Calu3 (cell line): Measurements from ENCODE around the gene IER5L. TPM values are rescaled to one million over a fixed set of nuclear protein-coding genes. Genes with fewer than 3 reads are reported as not detected.

Experiments
- BruUV-seq: library from RNA; stranded (reverse); fragments of 400-500 nt; replicated peaks from 2 replicates; lab custom pipeline; 2021; lab: Mats Ljungman, UMichigan
- CTCF ChIA-PET: fragments of 300-600 bp; sonication (Branson Sonifier 250); formaldehyde crosslinking; loops from one replicate; lab custom pipeline; 2022; ENCODE audit warnings: antibody characterized with exemption; lab: Charles Lee
- DNase-seq: peaks from one replicate; pipeline ENCODE4 v3.0.0; 2022
- H3K27ac Mint-ChIP-seq: one replicate; pipeline ENCODE4 v1.8.0; 2022; ENCODE audit warnings: mixed read lengths; ENCODE audit not compliant: unreplicated experiment
- H3K27me3 Mint-ChIP-seq: one replicate; pipeline ENCODE4 v1.8.0; 2022; ENCODE audit warnings: mixed read lengths; ENCODE audit not compliant: unreplicated experiment
- H3K36me3 Mint-ChIP-seq: one replicate; pipeline ENCODE4 v1.8.0; 2022; ENCODE audit warnings: mild to moderate bottlenecking, moderate library complexity, mixed read lengths; ENCODE audit not compliant: insufficient read depth, unreplicated experiment
- H3K4me1 Mint-ChIP-seq: one replicate; pipeline ENCODE4 v1.8.0; 2022; ENCODE audit warnings: mild to moderate bottlenecking, low read depth, mixed read lengths; ENCODE audit not compliant: unreplicated experiment
- H3K4me3 Mint-ChIP-seq: one replicate; pipeline ENCODE4 v1.8.0; 2022; ENCODE audit warnings: mild to moderate bottlenecking, low read depth, moderate library complexity, mixed read lengths; ENCODE audit not compliant: unreplicated experiment
- H3K9me3 Mint-ChIP-seq: one replicate; pipeline ENCODE4 v1.8.0; 2022; ENCODE audit warnings: low read depth, mixed read lengths; ENCODE audit not compliant: unreplicated experiment
- intact Hi-C: fragments of 100-400 bp; cut with micrococcal nuclease; formaldehyde crosslinking; loops from one replicate; pipeline ENCODE4 v1.10.0; 2022; ENCODE audit not compliant: unreplicated experiment
- total RNA-seq: library from RNA; stranded (reverse); gene quantifications from 2 replicates; pipeline ENCODE4 v1.2.3, GENCODE V29; 2022
- TF ChIP-seq, protein P1 (sequence below): fragments of 200-600 bp; IDR thresholded peaks from one replicate; pipeline ENCODE4 v1.8.0; 2022; ENCODE audit warnings: antibody characterized with exemption; ENCODE audit not compliant: unreplicated experiment

The IER5L gene
- total RNA-seq, 1 experiment from 2014 or later: 60.3 TPM

DNA sequence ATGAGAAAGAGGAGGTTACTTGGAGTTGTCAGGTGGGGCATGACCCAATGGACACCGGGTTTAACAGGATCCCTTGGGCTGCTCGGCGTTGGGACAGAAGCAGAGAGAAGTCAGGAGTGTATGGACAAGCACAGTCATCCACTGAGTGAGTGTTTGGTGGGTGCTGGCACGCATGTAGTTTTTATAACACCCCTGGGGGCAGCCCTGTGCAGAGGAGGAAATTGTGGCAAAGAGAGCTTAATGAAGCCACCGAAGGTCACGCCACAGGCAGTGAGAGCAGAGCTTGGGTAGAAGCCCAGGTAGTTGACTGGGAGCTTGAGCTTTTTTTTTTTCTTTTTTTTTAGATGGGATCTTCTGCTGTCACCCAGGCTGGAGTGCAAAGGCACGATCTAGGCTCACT, 43.2 kb upstream of the IER5L start:
- intact Hi-C loops: no loop called here
- Mint-ChIP-seq H3K27ac (no peak overlapping the region), H3K4me1 (peaks cover 9% of the 10 kb centered on the region), H3K4me3 (no peak overlapping the region), H3K27me3 (no peaks in the 10 kb centered on the region), H3K36me3 (no peaks in the 10 kb centered on the region), H3K9me3 (no peaks in the 10 kb centered on the region)
- TF ChIP-seq, protein P1, sequence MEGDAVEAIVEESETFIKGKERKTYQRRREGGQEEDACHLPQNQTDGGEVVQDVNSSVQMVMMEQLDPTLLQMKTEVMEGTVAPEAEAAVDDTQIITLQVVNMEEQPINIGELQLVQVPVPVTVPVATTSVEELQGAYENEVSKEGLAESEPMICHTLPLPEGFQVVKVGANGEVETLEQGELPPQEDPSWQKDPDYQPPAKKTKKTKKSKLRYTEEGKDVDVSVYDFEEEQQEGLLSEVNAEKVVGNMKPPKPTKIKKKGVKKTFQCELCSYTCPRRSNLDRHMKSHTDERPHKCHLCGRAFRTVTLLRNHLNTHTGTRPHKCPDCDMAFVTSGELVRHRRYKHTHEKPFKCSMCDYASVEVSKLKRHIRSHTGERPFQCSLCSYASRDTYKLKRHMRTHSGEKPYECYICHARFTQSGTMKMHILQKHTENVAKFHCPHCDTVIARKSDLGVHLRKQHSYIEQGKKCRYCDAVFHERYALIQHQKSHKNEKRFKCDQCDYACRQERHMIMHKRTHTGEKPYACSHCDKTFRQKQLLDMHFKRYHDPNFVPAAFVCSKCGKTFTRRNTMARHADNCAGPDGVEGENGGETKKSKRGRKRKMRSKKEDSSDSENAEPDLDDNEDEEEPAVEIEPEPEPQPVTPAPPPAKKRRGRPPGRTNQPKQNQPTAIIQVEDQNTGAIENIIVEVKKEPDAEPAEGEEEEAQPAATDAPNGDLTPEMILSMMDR: no peak
- CTCF ChIA-PET: no interaction called here
- no TSS peak for BruUV-seq
- DNase-seq: no peak

DNA sequence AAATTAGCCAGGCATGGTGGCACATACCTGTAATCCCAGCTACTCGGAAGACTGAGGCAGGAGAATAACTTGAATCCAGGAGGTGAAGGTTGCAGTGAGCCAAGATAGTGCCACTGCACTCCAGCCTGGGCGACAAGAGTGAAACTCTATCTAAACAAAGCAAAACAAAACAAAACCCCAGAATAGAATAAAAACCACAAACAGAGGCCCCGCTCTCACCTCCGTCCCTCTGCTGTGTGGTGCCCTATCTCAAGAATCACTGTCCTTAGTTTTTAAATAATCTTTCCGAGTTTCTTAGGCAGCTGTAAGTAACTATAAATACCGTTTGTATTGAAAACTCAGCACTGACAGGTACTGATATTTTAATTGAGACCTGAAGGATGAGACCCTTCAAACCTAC, 42.7 kb upstream of the IER5L start:
- CTCF ChIA-PET: no interaction called here
- Mint-ChIP-seq H3K4me3 (no peak overlapping the region), H3K4me1 (peaks cover 9% of the 10 kb centered on the region), H3K9me3 (no peaks in the 10 kb centered on the region), H3K36me3 (no peaks in the 10 kb centered on the region), H3K27ac (no peak overlapping the region), H3K27me3 (no peaks in the 10 kb centered on the region)
- intact Hi-C loops: no loop called here
- TF ChIP-seq, protein P1: no peak
- no peak for DNase-seq
- BruUV-seq: no TSS peak

DNA sequence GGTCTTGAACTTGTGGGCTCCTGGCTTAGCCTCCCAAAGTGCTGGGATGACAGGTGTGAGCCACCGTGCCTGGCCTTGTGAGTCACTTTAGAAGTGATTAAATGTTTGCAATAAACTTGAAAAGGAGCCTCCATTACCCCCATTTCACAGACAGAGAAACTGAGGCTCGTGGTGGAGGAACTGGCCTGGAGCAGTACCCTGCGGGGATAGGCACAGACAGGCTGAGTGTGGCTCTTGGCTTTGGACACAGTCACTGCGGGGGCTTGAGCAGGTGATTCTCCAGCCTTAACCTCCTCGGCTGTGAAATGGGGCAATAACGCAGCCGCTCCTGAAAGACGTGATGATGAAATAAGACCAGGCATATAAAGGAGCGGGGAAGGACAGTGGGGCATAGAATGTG, 40.9 kb upstream of the IER5L start:
- Mint-ChIP-seq H3K4me1 (no peaks in the 10 kb centered on the region), H3K36me3 (no peaks in the 10 kb centered on the region), H3K9me3 (no peaks in the 10 kb centered on the region), H3K27me3 (no peaks in the 10 kb centered on the region), H3K4me3 (no peak overlapping the region), H3K27ac (no peak overlapping the region)
- no peak for DNase-seq
- intact Hi-C loops: no loop called here
- no TSS peak for BruUV-seq
- TF ChIP-seq, protein P1: no peak
- CTCF ChIA-PET: no interaction called here

DNA sequence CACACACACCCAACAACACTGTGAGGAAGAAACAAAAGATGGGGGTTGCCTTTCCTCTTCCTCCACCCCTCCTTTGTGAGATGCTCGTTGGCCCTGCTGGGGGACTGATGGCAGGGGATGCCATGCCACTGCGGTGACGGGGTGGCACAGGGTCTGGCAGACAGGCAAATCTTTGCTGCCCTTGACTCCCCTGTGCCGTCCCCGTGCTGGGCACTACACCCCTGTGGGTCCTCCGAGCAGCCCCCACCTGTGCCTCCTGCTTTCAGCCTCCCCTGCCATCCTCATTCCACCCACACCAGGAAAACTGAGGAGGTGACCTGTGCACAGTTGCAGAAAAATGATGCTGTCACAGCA, 40.2 kb upstream of the IER5L start:
- no peak for DNase-seq
- Mint-ChIP-seq H3K9me3 (no peaks in the 10 kb centered on the region), H3K36me3 (no peaks in the 10 kb centered on the region), H3K27ac (no peak overlapping the region), H3K4me3 (no peak overlapping the region), H3K27me3 (no peaks in the 10 kb centered on the region), H3K4me1 (no peaks in the 10 kb centered on the region)
- CTCF ChIA-PET: no interaction called here
- no TSS peak for BruUV-seq
- intact Hi-C loops: no loop called here
- TF ChIP-seq, protein P1: no peak
